ENCODE measurements around the gene CDH15.

Gene CDH15, protein sequence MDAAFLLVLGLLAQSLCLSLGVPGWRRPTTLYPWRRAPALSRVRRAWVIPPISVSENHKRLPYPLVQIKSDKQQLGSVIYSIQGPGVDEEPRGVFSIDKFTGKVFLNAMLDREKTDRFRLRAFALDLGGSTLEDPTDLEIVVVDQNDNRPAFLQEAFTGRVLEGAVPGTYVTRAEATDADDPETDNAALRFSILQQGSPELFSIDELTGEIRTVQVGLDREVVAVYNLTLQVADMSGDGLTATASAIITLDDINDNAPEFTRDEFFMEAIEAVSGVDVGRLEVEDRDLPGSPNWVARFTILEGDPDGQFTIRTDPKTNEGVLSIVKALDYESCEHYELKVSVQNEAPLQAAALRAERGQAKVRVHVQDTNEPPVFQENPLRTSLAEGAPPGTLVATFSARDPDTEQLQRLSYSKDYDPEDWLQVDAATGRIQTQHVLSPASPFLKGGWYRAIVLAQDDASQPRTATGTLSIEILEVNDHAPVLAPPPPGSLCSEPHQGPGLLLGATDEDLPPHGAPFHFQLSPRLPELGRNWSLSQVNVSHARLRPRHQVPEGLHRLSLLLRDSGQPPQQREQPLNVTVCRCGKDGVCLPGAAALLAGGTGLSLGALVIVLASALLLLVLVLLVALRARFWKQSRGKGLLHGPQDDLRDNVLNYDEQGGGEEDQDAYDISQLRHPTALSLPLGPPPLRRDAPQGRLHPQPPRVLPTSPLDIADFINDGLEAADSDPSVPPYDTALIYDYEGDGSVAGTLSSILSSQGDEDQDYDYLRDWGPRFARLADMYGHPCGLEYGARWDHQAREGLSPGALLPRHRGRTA

DNA sequence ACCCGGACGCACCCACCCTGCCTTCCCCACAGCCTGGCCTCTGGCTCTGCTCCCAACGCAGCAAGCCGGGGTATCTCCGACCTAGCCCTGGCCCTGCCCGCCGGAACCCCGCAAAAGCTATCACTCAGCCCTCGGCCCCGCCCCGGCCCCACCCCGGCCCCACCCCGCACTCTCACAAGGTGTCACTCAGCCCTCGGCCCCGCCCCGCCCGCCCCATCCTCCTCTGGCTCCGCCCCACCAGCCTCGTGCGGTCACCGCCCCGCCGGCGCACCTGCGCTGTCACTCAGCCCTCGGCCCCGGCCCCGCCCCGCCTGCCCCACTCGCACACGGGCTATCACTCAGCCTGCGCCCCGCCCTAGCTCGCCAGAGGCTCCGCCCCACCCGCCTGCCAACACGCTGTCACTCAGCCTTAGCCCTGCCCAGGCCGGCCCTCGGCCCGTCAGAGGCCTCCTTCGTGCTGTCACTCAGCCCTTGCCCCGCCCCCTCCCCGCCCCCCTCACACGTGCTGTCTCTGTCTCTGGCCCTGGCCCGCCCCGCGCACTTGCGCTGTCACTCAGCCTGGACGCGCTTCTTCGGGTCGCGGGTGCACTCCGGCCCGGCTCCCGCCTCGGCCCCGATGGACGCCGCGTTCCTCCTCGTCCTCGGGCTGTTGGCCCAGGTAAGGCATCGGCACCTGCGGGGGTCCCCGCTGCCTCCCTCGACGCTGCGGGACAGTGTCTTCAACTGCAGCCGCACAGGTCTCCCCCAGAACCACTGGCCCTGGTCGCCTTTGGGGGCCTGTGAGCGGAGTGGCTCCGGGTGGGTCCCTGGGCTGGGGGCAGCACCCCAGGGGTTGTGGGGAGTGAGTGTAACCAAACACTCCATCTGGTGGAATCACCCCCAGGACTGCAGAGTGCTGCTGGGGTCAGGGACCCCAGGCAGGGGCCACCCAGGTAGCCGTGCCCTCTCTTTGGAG, at the start of gene CDH15:
TSS of gene CDH15 (plus strand) at position 533 of the 955 bp plus-strand sequence. CDS start at position 617, 84 bp downstream.
- peaks cover 30% of the 10 kb centered on the region for H3K27me3 ChIP-seq (ENCODE audit: insufficient read depth, low read length)
- no peak within 1 kb of the TSS for H3K9ac ChIP-seq (ENCODE audit: low read depth, low read length)
- peaks cover 5% of the 10 kb centered on the region for H3K4me1 ChIP-seq (ENCODE audit: insufficient read depth, low read length)
- H3K27ac ChIP-seq (ENCODE audit: low read length) = no peak within 1 kb of the TSS
- H3K9me3 ChIP-seq (ENCODE audit: insufficient read depth, low read depth, low read length) = no peaks in the 10 kb centered on the region
- H3K36me3 ChIP-seq (ENCODE audit: insufficient read depth, low read depth, low read length) = no peaks in the 10 kb centered on the region
- H3K4me3 ChIP-seq (ENCODE audit: low read length) = peak within 1 kb of the TSS; percentile 64

- Histone ChIP-seq H3K4me1 (ENCODE audit: insufficient read depth, low read length) (no peaks in the 10 kb centered on the region), H3K27me3 (ENCODE audit: insufficient read depth, low read length) (no peaks in the 10 kb centered on the region), H3K4me3 (ENCODE audit: low read length) (no peak overlapping the region), H3K9me3 (ENCODE audit: insufficient read depth, low read depth, low read length) (no peaks in the 10 kb centered on the region), H3K36me3 (ENCODE audit: insufficient read depth, low read depth, low read length) (peaks cover 33% of the 10 kb centered on the region), H3K27ac (ENCODE audit: low read length) (no peak overlapping the region), H3K9ac (ENCODE audit: low read depth, low read length) (no peak overlapping the region)
Observed at GRCh38 chr16:89122322-89122851, 49.2 kb upstream of the CDH15 start.

DNA sequence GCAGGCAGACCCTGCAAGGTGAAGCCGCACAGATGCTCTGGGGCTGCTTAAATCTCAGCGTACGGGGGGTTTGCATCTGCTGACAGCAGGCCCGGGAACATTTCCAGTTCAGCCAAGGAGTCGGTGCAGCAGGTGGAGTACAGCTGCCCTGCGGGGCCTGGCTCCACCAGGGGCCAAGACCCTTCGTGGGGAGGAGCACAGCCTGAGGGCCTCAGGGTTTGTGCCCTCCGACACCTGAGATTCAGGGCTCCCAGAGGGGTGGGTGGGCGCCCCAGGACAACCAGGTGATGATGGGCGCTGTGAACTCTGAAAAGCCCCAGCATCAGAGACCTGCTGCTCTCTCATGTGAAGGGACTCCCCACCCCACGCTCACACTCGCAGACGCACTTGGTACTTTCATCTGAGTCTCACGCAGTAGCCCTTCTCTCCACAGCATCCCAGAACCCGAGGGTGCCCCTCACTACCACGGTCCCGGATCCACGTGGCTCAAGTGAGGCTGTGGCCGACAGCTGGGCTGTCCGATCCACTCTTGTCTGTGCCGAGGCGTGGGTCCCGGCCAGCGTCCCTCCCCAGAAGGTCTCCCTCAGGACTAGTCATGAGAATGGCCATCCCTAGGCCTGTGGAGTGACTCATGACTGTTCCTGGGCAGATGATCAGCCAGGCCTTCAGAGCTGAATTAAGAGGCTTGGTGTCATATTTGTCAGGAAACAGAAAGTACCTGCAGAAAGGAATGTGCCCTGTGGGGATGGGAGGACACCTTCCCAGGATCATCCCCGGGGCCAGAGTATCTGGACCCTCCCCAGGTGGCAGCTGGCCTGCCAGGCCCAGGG, 48.3 kb upstream of the CDH15 start:
- Histone ChIP-seq H3K4me3 (ENCODE audit: low read length) (no peak overlapping the region), H3K27me3 (ENCODE audit: insufficient read depth, low read length) (no peaks in the 10 kb centered on the region), H3K4me1 (ENCODE audit: insufficient read depth, low read length) (no peaks in the 10 kb centered on the region), H3K36me3 (ENCODE audit: insufficient read depth, low read depth, low read length) (peaks cover 31% of the 10 kb centered on the region), H3K27ac (ENCODE audit: low read length) (no peak overlapping the region), H3K9ac (ENCODE audit: low read depth, low read length) (no peak overlapping the region), H3K9me3 (ENCODE audit: insufficient read depth, low read depth, low read length) (no peaks in the 10 kb centered on the region)

DNA sequence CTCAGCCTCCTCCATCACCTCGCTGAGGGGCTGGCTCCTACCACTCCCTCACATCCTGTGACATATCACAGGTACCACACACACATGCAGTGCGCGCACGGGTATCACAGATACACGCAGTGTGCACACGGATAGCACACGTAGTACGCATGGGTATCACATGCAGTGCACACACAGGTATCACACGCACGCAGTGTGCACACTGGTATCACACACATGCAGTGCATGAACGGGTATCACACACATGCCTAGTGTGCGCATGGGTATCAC, 47.8 kb upstream of the CDH15 start:
- H3K9me3 ChIP-seq (ENCODE audit: insufficient read depth, low read depth, low read length) = no peaks in the 10 kb centered on the region
- H3K4me1 ChIP-seq (ENCODE audit: insufficient read depth, low read length) = no peaks in the 10 kb centered on the region
- H3K4me3 ChIP-seq (ENCODE audit: low read length) = no peak overlapping the region
- H3K27ac ChIP-seq (ENCODE audit: low read length) = no peak overlapping the region
- H3K27me3 ChIP-seq (ENCODE audit: insufficient read depth, low read length) = no peaks in the 10 kb centered on the region
- H3K9ac ChIP-seq (ENCODE audit: low read depth, low read length) = no peak overlapping the region
- H3K36me3 ChIP-seq (ENCODE audit: insufficient read depth, low read depth, low read length) = peaks cover 31% of the 10 kb centered on the region

- H3K27me3 ChIP-seq (ENCODE audit: insufficient read depth, low read length) = no peaks in the 10 kb centered on the region
- no peak overlapping the region for H3K9ac ChIP-seq (ENCODE audit: low read depth, low read length)
- no peak overlapping the region for H3K27ac ChIP-seq (ENCODE audit: low read length)
- peaks cover 12% of the 10 kb centered on the region; the same call in 1 of the 2 replicates for H3K36me3 ChIP-seq (ENCODE audit: insufficient read depth, low read depth, low read length)
- H3K9me3 ChIP-seq (ENCODE audit: insufficient read depth, low read depth, low read length) = peaks cover 3% of the 10 kb centered on the region; the same call in 1 of the 2 replicates
- no peaks in the 10 kb centered on the region for H3K4me1 ChIP-seq (ENCODE audit: insufficient read depth, low read length)
- H3K4me3 ChIP-seq (ENCODE audit: low read length) = no peak overlapping the region
Observed at GRCh38 chr16:89129378-89129777, 42.2 kb upstream of the CDH15 start.

DNA sequence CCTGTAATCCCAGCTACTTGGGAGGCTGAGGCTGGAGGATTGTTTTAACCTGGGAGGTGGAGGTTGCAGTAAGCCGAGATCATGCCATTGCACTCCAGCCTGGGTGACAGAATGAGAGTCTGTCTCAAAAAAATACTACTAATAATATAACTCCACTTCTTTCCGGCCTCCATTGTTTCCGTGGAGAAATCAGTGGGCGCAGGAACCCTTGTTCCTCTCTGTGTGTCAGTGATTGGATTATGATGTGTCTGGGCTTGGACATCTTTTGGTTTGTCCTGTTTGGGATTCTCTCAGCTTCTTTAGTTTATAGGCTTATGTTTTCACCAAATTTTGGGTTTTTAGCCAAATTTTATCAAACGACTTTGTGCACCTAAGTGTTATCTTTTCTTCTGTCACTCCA, 41.1 kb upstream of the CDH15 start:
- Histone ChIP-seq H3K36me3 (ENCODE audit: insufficient read depth, low read depth, low read length) (peaks cover 13% of the 10 kb centered on the region; the same call in 1 of the 2 replicates), H3K27ac (ENCODE audit: low read length) (no peak overlapping the region), H3K4me1 (ENCODE audit: insufficient read depth, low read length) (no peaks in the 10 kb centered on the region), H3K9me3 (ENCODE audit: insufficient read depth, low read depth, low read length) (peaks cover 3% of the 10 kb centered on the region; the same call in 1 of the 2 replicates), H3K4me3 (ENCODE audit: low read length) (no peak overlapping the region), H3K27me3 (ENCODE audit: insufficient read depth, low read length) (no peaks in the 10 kb centered on the region), H3K9ac (ENCODE audit: low read depth, low read length) (no peak overlapping the region)

DNA sequence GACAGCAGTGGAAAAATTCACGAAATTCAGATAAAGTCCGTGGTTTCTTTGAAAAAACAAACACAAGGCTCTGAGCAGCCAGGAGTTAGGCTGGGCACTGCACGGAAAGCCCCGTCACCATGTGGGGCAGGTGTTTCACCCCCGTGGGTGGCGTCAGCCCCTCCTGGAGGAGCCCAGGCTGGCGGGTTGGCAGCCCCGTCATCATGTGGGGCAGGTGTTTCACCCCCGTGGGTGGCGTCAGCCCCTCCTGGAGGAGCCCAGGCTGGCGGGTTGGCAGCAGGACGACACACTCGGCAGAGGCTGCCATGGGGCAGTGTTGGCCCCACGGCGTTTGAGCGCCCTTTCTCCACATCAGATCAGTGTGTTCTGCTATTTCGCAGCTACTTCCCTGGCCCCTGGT, 39.8 kb upstream of the CDH15 start:
- Histone ChIP-seq H3K9ac (ENCODE audit: low read depth, low read length) (no peak overlapping the region), H3K4me3 (ENCODE audit: low read length) (no peak overlapping the region), H3K9me3 (ENCODE audit: insufficient read depth, low read depth, low read length) (peaks cover 3% of the 10 kb centered on the region; the same call in 1 of the 2 replicates), H3K36me3 (ENCODE audit: insufficient read depth, low read depth, low read length) (peaks cover 13% of the 10 kb centered on the region; the same call in 1 of the 2 replicates), H3K27me3 (ENCODE audit: insufficient read depth, low read length) (no peaks in the 10 kb centered on the region), H3K27ac (ENCODE audit: low read length) (no peak overlapping the region), H3K4me1 (ENCODE audit: insufficient read depth, low read length) (no peaks in the 10 kb centered on the region)

DNA sequence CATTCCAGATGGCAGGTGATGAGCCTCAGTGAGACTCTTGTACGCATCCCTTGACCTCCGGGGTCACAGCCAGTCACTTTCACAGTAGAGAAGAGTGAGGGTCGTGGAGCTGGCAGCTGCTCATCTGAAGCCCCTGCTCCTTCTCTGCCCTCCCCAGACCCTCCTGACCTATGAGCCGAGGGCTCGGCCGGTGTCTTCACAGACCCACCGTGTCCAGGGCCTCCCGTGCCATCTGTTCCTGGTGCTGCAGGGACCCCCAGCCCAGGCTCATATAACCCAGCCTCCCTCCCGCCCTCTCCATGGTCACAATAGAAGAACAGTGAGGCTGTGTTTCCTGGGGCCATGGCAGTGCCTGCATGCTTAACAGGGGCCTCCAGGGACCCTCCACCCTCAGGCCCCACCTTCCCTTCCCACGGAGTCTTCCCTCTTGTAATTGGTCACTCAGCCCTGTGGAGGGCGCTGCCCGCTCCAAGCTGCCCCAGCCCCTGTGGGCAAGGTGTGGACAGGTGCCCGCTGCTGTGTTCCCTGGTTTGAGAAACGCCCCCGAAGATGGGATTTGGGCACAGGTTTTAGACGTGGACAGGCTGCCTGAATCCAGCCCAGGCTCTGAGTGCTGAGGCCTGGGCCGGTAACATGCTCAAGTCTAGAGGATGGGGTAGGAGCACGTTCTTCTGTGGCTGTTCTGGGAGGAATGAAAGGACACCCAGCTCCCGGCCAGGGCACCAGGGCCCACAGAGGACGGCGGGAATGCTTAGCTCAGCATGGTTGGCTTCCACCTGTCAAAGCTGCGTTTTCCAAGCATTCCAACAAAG, 39.1 kb upstream of the CDH15 start:
- Histone ChIP-seq H3K4me3 (ENCODE audit: low read length) (no peak overlapping the region), H3K27me3 (ENCODE audit: insufficient read depth, low read length) (no peaks in the 10 kb centered on the region), H3K36me3 (ENCODE audit: insufficient read depth, low read depth, low read length) (peaks cover 13% of the 10 kb centered on the region; the same call in 1 of the 2 replicates), H3K4me1 (ENCODE audit: insufficient read depth, low read length) (no peaks in the 10 kb centered on the region), H3K9me3 (ENCODE audit: insufficient read depth, low read depth, low read length) (peaks cover 3% of the 10 kb centered on the region; the same call in 1 of the 2 replicates), H3K27ac (ENCODE audit: low read length) (no peak overlapping the region), H3K9ac (ENCODE audit: low read depth, low read length) (no peak overlapping the region)

GRCh38 chr16:89133457-89134127, 38.0 kb upstream of the CDH15 start:
- Histone ChIP-seq H3K9ac (ENCODE audit: low read depth, low read length) (no peak overlapping the region), H3K36me3 (ENCODE audit: insufficient read depth, low read depth, low read length) (peaks cover 13% of the 10 kb centered on the region; the same call in 1 of the 2 replicates), H3K4me3 (ENCODE audit: low read length) (no peak overlapping the region), H3K4me1 (ENCODE audit: insufficient read depth, low read length) (no peaks in the 10 kb centered on the region), H3K9me3 (ENCODE audit: insufficient read depth, low read depth, low read length) (peaks cover 3% of the 10 kb centered on the region; the same call in 1 of the 2 replicates), H3K27me3 (ENCODE audit: insufficient read depth, low read length) (no peaks in the 10 kb centered on the region), H3K27ac (ENCODE audit: low read length) (no peak overlapping the region)

Data from iPS-20b (cell line).